ENCODE measurements around the gene OR6M1. TPM values are rescaled to one million over a fixed set of nuclear protein-coding genes. Genes with fewer than 3 reads are reported as not detected.

Gene OR6M1
- total and polyA plus RNA-seq, 2 experiments from 2014 or later, result not detected

- TF ChIP-seq POLR2AphosphoS5 (IDR thresholded peaks at IDR 0.05; ENCODE audit: low read depth) (no peak), CTCF (conservative IDR thresholded peaks at IDR 0.05; ENCODE audit: low read depth in 2 of 2) (peak; percentile 33 to 58)
- H3K4me1 ChIP-seq (ENCODE audit: insufficient read depth), result peaks cover 7% of the 10 kb centered on the region
- no peak overlapping the region for H3K4me3 Mint-ChIP-seq
- peak; percentile 23 for DNase-seq (ENCODE audit: low spot score)
- H3K36me3 Mint-ChIP-seq (ENCODE audit: low read depth), result no peaks in the 10 kb centered on the region; the same call in 2 of the 3 replicates
- no peaks in the 10 kb centered on the region for H3F3A ChIP-seq (replicated peaks; ENCODE audit: low read depth)
- H3K27ac ChIP-seq (ENCODE audit: low read depth), result no peak overlapping the region
- peaks cover 1% of the 10 kb centered on the region for H3K27me3 Mint-ChIP-seq (ENCODE audit: insufficient read depth, low read depth, poor library complexity)
- no peaks in the 10 kb centered on the region for H3K79me2 ChIP-seq (replicated peaks; ENCODE audit: insufficient read depth)
- H3K36me3 ChIP-seq (ENCODE audit: insufficient read depth), result no peaks in the 10 kb centered on the region
- no peaks in the 10 kb centered on the region for H3K9me3 Mint-ChIP-seq
- H3K4me1 Mint-ChIP-seq, result peaks cover 6% of the 10 kb centered on the region; the same call in 2 of the 3 replicates
- H3K27ac Mint-ChIP-seq, result no peak overlapping the region
- no peaks in the 10 kb centered on the region for H4K20me1 ChIP-seq (replicated peaks; ENCODE audit: insufficient read depth)
- H2AFZ ChIP-seq, result no peak overlapping the region
- no peaks in the 10 kb centered on the region for H3K27me3 ChIP-seq (ENCODE audit: insufficient read depth)
- ATAC-seq, result no peak
- no peak overlapping the region for H3K4me2 ChIP-seq
- H3K4me3 ChIP-seq, result no peak overlapping the region
- no peaks in the 10 kb centered on the region for H3K9me2 ChIP-seq (ENCODE audit: insufficient read depth)
Measured at GRCh38 chr11:123801765-123802164, 4.4 kb downstream of the OR6M1 start.

GRCh38 chr11:123800036-123800435 lies 6.1 kb downstream of the OR6M1 start:
- Mint-ChIP-seq H3K27me3 (ENCODE audit: insufficient read depth, low read depth, poor library complexity) (no peaks in the 10 kb centered on the region), H3K4me3 (no peak overlapping the region)
- H2AFZ ChIP-seq, result peak overlapping the region; percentile 80; the same call in 1 of the 2 replicates

More at GRCh38 chr11:123800036-123800435, 6.1 kb downstream of the OR6M1 start:
- no peak overlapping the region for H3K4me2 ChIP-seq
- H3K27me3 ChIP-seq (ENCODE audit: insufficient read depth), result no peaks in the 10 kb centered on the region
- H3K27ac ChIP-seq (ENCODE audit: low read depth), result no peak overlapping the region
- DNase-seq (ENCODE audit: low spot score) (no peak), ATAC-seq (no peak)
- no peak overlapping the region for H3K27ac Mint-ChIP-seq
- no peaks in the 10 kb centered on the region for H3F3A ChIP-seq (replicated peaks; ENCODE audit: low read depth)
- H3K4me1 Mint-ChIP-seq, result peaks cover 6% of the 10 kb centered on the region; the same call in 2 of the 3 replicates
- H3K36me3 ChIP-seq (ENCODE audit: insufficient read depth), result no peaks in the 10 kb centered on the region
- H4K20me1 ChIP-seq (replicated peaks; ENCODE audit: insufficient read depth), result no peaks in the 10 kb centered on the region
- H3K9me3 Mint-ChIP-seq, result peaks cover 4% of the 10 kb centered on the region
- H3K9me2 ChIP-seq (ENCODE audit: insufficient read depth), result no peaks in the 10 kb centered on the region
- H3K36me3 Mint-ChIP-seq (ENCODE audit: low read depth), result peaks cover 9% of the 10 kb centered on the region; the same call in 2 of the 3 replicates
- H3K4me1 ChIP-seq (ENCODE audit: insufficient read depth), result peaks cover 7% of the 10 kb centered on the region
- TF ChIP-seq ZNF462 (CRISPR knock-in tag; IDR thresholded peaks at IDR 0.05), result no peak
- no peak for TF ChIP-seq ZNF114 (CRISPR knock-in tag; IDR thresholded peaks at IDR 0.05)
- no peak for TF ChIP-seq ZNF331 (CRISPR knock-in tag; IDR thresholded peaks at IDR 0.05; ENCODE audit: low read depth)
- no peak for TF ChIP-seq STAT1 (IDR thresholded peaks at IDR 0.05; ENCODE audit: unreplicated experiment)
- no peak for TF ChIP-seq POLR2AphosphoS5 (IDR thresholded peaks at IDR 0.05; ENCODE audit: low read depth)
- TF ChIP-seq JUNB (IDR thresholded peaks at IDR 0.05; ENCODE audit: unreplicated experiment), result no peak
- no peak overlapping the region for H3K4me3 ChIP-seq
- no peaks in the 10 kb centered on the region for H3K79me2 ChIP-seq (replicated peaks; ENCODE audit: insufficient read depth)
